RWPE2 (cell line): Measurements from ENCODE around the gene ACOT11.

Source experiments
- ATAC-seq: fragments of 200-7000 bp; cut with Tn5 transposase; 3 replicates; pipeline ENCODE4 v1.9.1; 2021; ENCODE audit warnings: low read depth
- DNase-seq: peaks from one replicate; pipeline ENCODE4 v3.0.0-alpha.2; 2020; ENCODE audit warnings: low spot score
- H3K27ac ChIP-seq: fragments of 450-650 bp; 2 replicates; pipeline ENCODE4 v1.5.1; 2017; ENCODE audit warnings: mild to moderate bottlenecking; ENCODE audit not compliant: poor library complexity, severe bottlenecking
- H3K27me3 ChIP-seq: fragments of 250-450 bp; sonication (Bioruptor Pico); 2 replicates; pipeline ENCODE4 v1.5.1; 2021; ENCODE audit warnings: mild to moderate bottlenecking, moderate library complexity; ENCODE audit not compliant: insufficient read depth, poor library complexity, severe bottlenecking
- H3K36me3 ChIP-seq: fragments of 250-450 bp; sonication (Bioruptor Pico); 2 replicates; pipeline ENCODE4 v1.5.1; 2020; ENCODE audit warnings: low read depth, mild to moderate bottlenecking, moderate library complexity
- H3K4me1 ChIP-seq: fragments of 250-450 bp; sonication (Bioruptor Pico); 2 replicates; pipeline ENCODE4 v1.5.1; 2021; ENCODE audit warnings: mild to moderate bottlenecking, moderate library complexity; ENCODE audit not compliant: insufficient read depth, poor library complexity, severe bottlenecking
- H3K4me3 ChIP-seq: fragments of 250-450 bp; sonication (Bioruptor Pico); 2 replicates; pipeline ENCODE4 v1.5.1; 2021; ENCODE audit warnings: mild to moderate bottlenecking, moderate library complexity; ENCODE audit not compliant: severe bottlenecking
- H3K9me3 ChIP-seq: fragments of 250-450 bp; sonication (Bioruptor Pico); 2 replicates; pipeline ENCODE4 v1.5.1; 2021; ENCODE audit warnings: mild to moderate bottlenecking, moderate library complexity; ENCODE audit not compliant: severe bottlenecking
- CTCF ChIP-seq: fragments of 450-650 bp; IDR thresholded peaks from one replicate; pipeline ENCODE4 v1.5.1; 2017; ENCODE audit warnings: mild to moderate bottlenecking, moderate library complexity; ENCODE audit not compliant: poor library complexity, severe bottlenecking

Gene ACOT11

GRCh38 chr1:54611621-54612020 is 63.6 kb downstream of the ACOT11 start:
- Histone ChIP-seq H3K9me3 (no peaks in the 10 kb centered on the region), H3K27me3 (no peaks in the 10 kb centered on the region)

GRCh38 chr1:54614024-54614423 is 66.0 kb downstream of the ACOT11 start:
- no peak for DNase-seq
- no peak overlapping the region for H3K27ac ChIP-seq
- H3K36me3 ChIP-seq: no peaks in the 10 kb centered on the region
- H3K4me1 ChIP-seq: no peaks in the 10 kb centered on the region
- H3K27me3 ChIP-seq: no peaks in the 10 kb centered on the region
- TF ChIP-seq CTCF: no peak
- H3K4me3 ChIP-seq: no peak overlapping the region
- no peak for ATAC-seq
- H3K9me3 ChIP-seq: no peaks in the 10 kb centered on the region

More at GRCh38 chr1:54611621-54612020, 63.6 kb downstream of the ACOT11 start:
- no peak for TF ChIP-seq CTCF
- Histone ChIP-seq H3K27ac (no peak overlapping the region), H3K4me1 (no peaks in the 10 kb centered on the region), H3K36me3 (no peaks in the 10 kb centered on the region), H3K4me3 (no peak overlapping the region)
- ATAC-seq (no peak), DNase-seq (no peak)

- ATAC-seq (no peak), DNase-seq (no peak)
- no peak overlapping the region for H3K27ac ChIP-seq
- H3K9me3 ChIP-seq: no peaks in the 10 kb centered on the region
- TF ChIP-seq CTCF: no peak
- H3K36me3 ChIP-seq: no peaks in the 10 kb centered on the region
- H3K4me1 ChIP-seq: no peaks in the 10 kb centered on the region
- H3K27me3 ChIP-seq: no peaks in the 10 kb centered on the region
- no peak overlapping the region for H3K4me3 ChIP-seq
Measured at GRCh38 chr1:54614563-54614962, 66.5 kb downstream of the ACOT11 start.

GRCh38 chr1:54615531-54616279 is 67.7 kb downstream of the ACOT11 start:
- no peaks in the 10 kb centered on the region for H3K27me3 ChIP-seq
- H3K36me3 ChIP-seq: no peaks in the 10 kb centered on the region
- no peaks in the 10 kb centered on the region for H3K9me3 ChIP-seq
- H3K27ac ChIP-seq: no peak overlapping the region
- H3K4me1 ChIP-seq: no peaks in the 10 kb centered on the region
- ATAC-seq (peak; percentile 72), DNase-seq (no peak)
- no peak overlapping the region for H3K4me3 ChIP-seq
- TF ChIP-seq CTCF: no peak

GRCh38 chr1:54619749-54620148 is 71.7 kb downstream of the ACOT11 start:
- no peak overlapping the region for H3K27ac ChIP-seq
- H3K36me3 ChIP-seq: no peaks in the 10 kb centered on the region
- no peaks in the 10 kb centered on the region for H3K27me3 ChIP-seq
- TF ChIP-seq CTCF: no peak
- no peaks in the 10 kb centered on the region for H3K9me3 ChIP-seq
- no peak overlapping the region for H3K4me3 ChIP-seq
- DNase-seq: no peak
- no peaks in the 10 kb centered on the region for H3K4me1 ChIP-seq
- ATAC-seq: no peak
